Testis (tissue), 3 donors: ENCODE measurements around the gene NTF3. TPM values are rescaled to one million over a fixed set of nuclear protein-coding genes. Genes with fewer than 3 reads are reported as not detected.

Experiments used
- DNase-seq: peaks from one replicate; pipeline ENCODE4 v3.0.0-alpha.2; 2019
- H3K27ac ChIP-seq, 2 donors: fragments of 200-600 bp; sonication (generic); one replicate each; pipeline ENCODE4 v1.5.1; 2019
- H3K27me3 ChIP-seq: fragments of 200-600 bp; sonication (generic); one replicate; pipeline ENCODE4 v1.5.1; 2019
- H3K36me3 ChIP-seq: fragments of 200-600 bp; sonication (generic); one replicate; pipeline ENCODE4 v1.5.1; 2017; ENCODE audit warnings: low read depth; ENCODE audit errors: missing control alignments
- H3K4me1 ChIP-seq: fragments of 200-600 bp; sonication (generic); one replicate; pipeline ENCODE4 v1.5.1; 2019
- H3K4me3 ChIP-seq, 2 donors: fragments of 200-600 bp; sonication (generic); one replicate each; pipeline ENCODE4 v1.5.1; 2017 to 2019
- H3K9me3 ChIP-seq: fragments of 200-600 bp; sonication (generic); one replicate; pipeline ENCODE4 v1.5.1; 2017
- POLR2A ChIP-seq: fragments of 450-650 bp; IDR thresholded peaks from one replicate; pipeline ENCODE4 v1.6.1; 2017; ENCODE audit warnings: antibody characterized with exemption, mild to moderate bottlenecking, moderate library complexity
- WGBS, 2 donors: methylation state at CpG; one replicate each; pipeline ENCODE4 v1.1.5; 2018; 5-methylcytosine and 5-hydroxymethylcytosine counted together
- intact Hi-C: fragments of 100-400 bp; cut with DNase I; formaldehyde crosslinking; loops from one replicate; pipeline ENCODE4 v1.15.1; 2023; ENCODE audit warnings: low total_unique reads
- polyA plus RNA-seq: library from polyadenylated mRNA; stranded (reverse); fragments of 350-450 nt; fragmentation: Illumina TruSeq; extraction: RNeasy Lipid Tissue Mini Kit (QIAGEN cat#74804); gene quantifications from one replicate; pipeline ENCODE4 v1.2.3, GENCODE V29; 2014; ENCODE audit warnings: low read depth, low replicate concordance; ENCODE audit not compliant: insufficient read depth
- total RNA-seq, 2 donors: library from RNA; depleted of rRNA; stranded (reverse); fragments of >200 nt; gene quantifications; one replicate each; pipeline ENCODE4 v1.2.3, GENCODE V29; 2016
- TF ChIP-seq, protein P1 (sequence below), 3 experiments: fragments of 450-650 bp in 2 of 3; fragments of 200-600 bp in 1 of 3; sonication (generic) in 1 of 3; IDR thresholded peaks; one replicate each; pipeline ENCODE4 v1.5.1; 2016 to 2019; ENCODE audit warnings: antibody characterized with exemption in 3 of 3, mild to moderate bottlenecking in 2 of 3, moderate library complexity in 1 of 3

NTF3 gene
- total and polyA plus RNA-seq, 3 donors from 2014 or later: 1.1 to 2.2 (median 1.4) TPM

GRCh38 chr12:5440978-5441377 is 9.1 kb downstream of the NTF3 start:
- Histone ChIP-seq H3K27ac (no peak overlapping the region), H3K4me1 (no peaks in the 10 kb centered on the region), H3K36me3 (no peaks in the 10 kb centered on the region), H3K27me3 (no peaks in the 10 kb centered on the region), H3K4me3 (no peak overlapping the region), H3K9me3 (no peaks in the 10 kb centered on the region)
- intact Hi-C loops: no loop called here
- WGBS, 2 donors: 90% methylated on average over 7 of the region's 7 CpGs
- DNase-seq: no peak
- TF ChIP-seq, protein P1, sequence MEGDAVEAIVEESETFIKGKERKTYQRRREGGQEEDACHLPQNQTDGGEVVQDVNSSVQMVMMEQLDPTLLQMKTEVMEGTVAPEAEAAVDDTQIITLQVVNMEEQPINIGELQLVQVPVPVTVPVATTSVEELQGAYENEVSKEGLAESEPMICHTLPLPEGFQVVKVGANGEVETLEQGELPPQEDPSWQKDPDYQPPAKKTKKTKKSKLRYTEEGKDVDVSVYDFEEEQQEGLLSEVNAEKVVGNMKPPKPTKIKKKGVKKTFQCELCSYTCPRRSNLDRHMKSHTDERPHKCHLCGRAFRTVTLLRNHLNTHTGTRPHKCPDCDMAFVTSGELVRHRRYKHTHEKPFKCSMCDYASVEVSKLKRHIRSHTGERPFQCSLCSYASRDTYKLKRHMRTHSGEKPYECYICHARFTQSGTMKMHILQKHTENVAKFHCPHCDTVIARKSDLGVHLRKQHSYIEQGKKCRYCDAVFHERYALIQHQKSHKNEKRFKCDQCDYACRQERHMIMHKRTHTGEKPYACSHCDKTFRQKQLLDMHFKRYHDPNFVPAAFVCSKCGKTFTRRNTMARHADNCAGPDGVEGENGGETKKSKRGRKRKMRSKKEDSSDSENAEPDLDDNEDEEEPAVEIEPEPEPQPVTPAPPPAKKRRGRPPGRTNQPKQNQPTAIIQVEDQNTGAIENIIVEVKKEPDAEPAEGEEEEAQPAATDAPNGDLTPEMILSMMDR (IDR thresholded peaks at IDR 0.05): no peak

- DNase-seq: no peak
- no peak for TF ChIP-seq POLR2A
- TF ChIP-seq, protein P1 (IDR thresholded peaks at IDR 0.05): no peak
- no peaks in the 10 kb centered on the region for H3K27me3 ChIP-seq
- no peaks in the 10 kb centered on the region for H3K36me3 ChIP-seq
- 88 to 93% methylated on average over 10 of the region's 10 CpGs for WGBS, 2 donors
- no peak overlapping the region for H3K4me3 ChIP-seq
- no peak overlapping the region for H3K27ac ChIP-seq
- no peaks in the 10 kb centered on the region for H3K9me3 ChIP-seq
- intact Hi-C loops: no loop called here
- H3K4me1 ChIP-seq: no peaks in the 10 kb centered on the region
These were observed 9.8 kb downstream of the NTF3 start for GRCh38 chr12:5441497-5442236.

- peak; percentile 62 for DNase-seq
- Histone ChIP-seq H3K4me3 (no peak overlapping the region), H3K4me1 (no peaks in the 10 kb centered on the region), H3K27me3 (no peaks in the 10 kb centered on the region), H3K36me3 (no peaks in the 10 kb centered on the region), H3K9me3 (no peaks in the 10 kb centered on the region), H3K27ac (no peak overlapping the region)
- intact Hi-C loops: no loop called here
- no peak for TF ChIP-seq POLR2A
- TF ChIP-seq, protein P1 (IDR thresholded peaks at IDR 0.05): peak; percentile 44 to 58 (median 49)
- 61 to 73% methylated on average over 10 to 11 of the region's 11 CpGs for WGBS, 2 donors
These were observed 10.5 kb downstream of the NTF3 start for GRCh38 chr12:5442251-5443006.

DNA sequence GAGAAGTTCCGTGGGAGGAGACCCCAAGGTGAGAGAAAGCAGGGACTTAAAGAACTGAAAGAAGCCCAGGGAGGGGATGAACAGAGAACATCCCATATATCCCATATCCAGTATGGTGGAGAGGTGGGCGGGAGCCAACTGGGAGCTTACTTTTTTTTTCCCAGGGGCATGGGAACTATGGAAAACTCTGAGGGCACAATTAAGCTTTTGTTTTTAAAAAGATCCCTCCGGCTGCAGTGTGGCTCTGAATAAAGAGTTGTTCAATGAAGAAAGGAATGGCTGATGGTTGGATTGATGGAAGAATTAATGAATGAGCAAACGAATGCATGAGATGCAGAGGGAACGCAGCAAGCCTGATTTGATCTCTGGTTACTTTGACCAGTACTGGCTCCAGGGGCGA is 12.6 kb downstream of the NTF3 start:
- intact Hi-C loops: no loop called here

More for the DNA sequence above, 12.6 kb downstream of the NTF3 start:
- no peaks in the 10 kb centered on the region for H3K36me3 ChIP-seq
- H3K27ac ChIP-seq: no peak overlapping the region
- H3K9me3 ChIP-seq: no peaks in the 10 kb centered on the region
- DNase-seq: no peak
- TF ChIP-seq, protein P1 (IDR thresholded peaks at IDR 0.05): no peak
- TF ChIP-seq POLR2A: no peak
- 78 to 87% methylated on average over 6 of the region's 6 CpGs for WGBS, 2 donors
- H3K27me3 ChIP-seq: no peaks in the 10 kb centered on the region
- H3K4me3 ChIP-seq: no peak overlapping the region
- H3K4me1 ChIP-seq: peaks cover 2% of the 10 kb centered on the region
